ENCODE results near the gene ZNF608.

ZNF608 gene

GRCh38 chr5:124755041-124755440 is 8.6 kb upstream of the ZNF608 start:
- no peak for DNase-seq (ENCODE audit: low read depth)

- DNase-seq (ENCODE audit: low read depth) = no peak
Measured at GRCh38 chr5:124754206-124754927, 7.9 kb upstream of the ZNF608 start.

- no peak for DNase-seq (ENCODE audit: low read depth)
Measured at GRCh38 chr5:124752854-124753720, 6.6 kb upstream of the ZNF608 start.

GRCh38 chr5:124751031-124751430 is 4.6 kb upstream of the ZNF608 start:
- DNase-seq (ENCODE audit: low read depth) = no peak

- DNase-seq (ENCODE audit: low read depth) = peak; percentile 86
Measured at GRCh38 chr5:124748687-124749594, 2.5 kb upstream of the ZNF608 start.

GRCh38 chr5:124747791-124748686 is 1.6 kb upstream of the ZNF608 start:
- no peak for DNase-seq (ENCODE audit: low read depth)

GRCh38 chr5:124746916-124747790 is 714 bp upstream of the ZNF608 start:
- peak; percentile 97 for DNase-seq (ENCODE audit: low read depth)

- no peak for DNase-seq (ENCODE audit: low read depth)
Measured at GRCh38 chr5:124745007-124745927, 1.2 kb downstream of the ZNF608 start.

GRCh38 chr5:124744170-124744971 is 2.1 kb downstream of the ZNF608 start:
- no peak for DNase-seq (ENCODE audit: low read depth)

- DNase-seq (ENCODE audit: low read depth) = no peak
Measured at GRCh38 chr5:124743602-124744169, 2.8 kb downstream of the ZNF608 start.

- no peak for DNase-seq (ENCODE audit: low read depth)
Measured at GRCh38 chr5:124742983-124743601, 3.3 kb downstream of the ZNF608 start.

GRCh38 chr5:124742521-124742920 is 3.9 kb downstream of the ZNF608 start:
- no peak for DNase-seq (ENCODE audit: low read depth)

- peak; percentile 87 for DNase-seq (ENCODE audit: low read depth)
Measured at GRCh38 chr5:124741711-124742496, 4.5 kb downstream of the ZNF608 start.

GRCh38 chr5:124740991-124741583 is 5.4 kb downstream of the ZNF608 start:
- no peak for DNase-seq (ENCODE audit: low read depth)

GRCh38 chr5:124740071-124740470 is 6.4 kb downstream of the ZNF608 start:
- DNase-seq (ENCODE audit: low read depth) = no peak

- no peak for DNase-seq (ENCODE audit: low read depth)
Measured at GRCh38 chr5:124739634-124740025, 6.8 kb downstream of the ZNF608 start.
